Mammary epithelial cell (primary cell): Measurements from ENCODE around the gene AFAP1.

ENCODE experiments used
- CTCF ChIP-seq, 2 donors: IDR thresholded peaks in 1 of 2; conservative IDR thresholded peaks in 1 of 2; 2 replicates each; pipeline ENCODE4 v1.5.1; 2011 to 2012; ENCODE audit warnings: inconsistent platforms in 2 of 2, low read length in 2 of 2, mild to moderate bottlenecking in 2 of 2, control low read depth in 1 of 2, low read depth in 1 of 2; ENCODE audit not compliant: insufficient read depth in 1 of 2; ENCODE audit errors: extremely low read depth in 1 of 2
- EZH2 ChIP-seq: IDR thresholded peaks from 2 replicates; pipeline ENCODE4 v1.6.1; 2012; ENCODE audit warnings: low read length, inconsistent platforms, borderline replicate concordance

- TF ChIP-seq CTCF (conservative IDR thresholded peaks at IDR 0.05 in 1 of 2, IDR thresholded peaks at IDR 0.05 in 1 of 2; ENCODE audit: extremely low read depth in 1 of 2, insufficient read depth in 1 of 2, low read depth in 1 of 2, low read length in 2 of 2) = no peak
- TF ChIP-seq EZH2 = no peak
These were observed 32.3 kb upstream of the AFAP1 start for GRCh38 chr4:7971881-7972500.
